T-helper 2 cell treated with Interferon-gamma antibody and Interleukin-4, amounts not matched to agents 5 μg/mL and 100 μg/mL, for 36 hours (primary cell): ENCODE data around the gene POC1A.

Experiments
- DNase-seq: peaks from one replicate; pipeline ENCODE4 v3.0.0; 2021; ENCODE audit warnings: low spot score
- H3K27ac Mint-ChIP-seq: one replicate; pipeline ENCODE4 v1.8.0; 2021; ENCODE audit warnings: mild to moderate bottlenecking, mixed read lengths
- H3K27me3 Mint-ChIP-seq: one replicate; pipeline ENCODE4 v1.8.0; 2021; ENCODE audit warnings: low read depth, mixed read lengths
- H3K36me3 Mint-ChIP-seq: one replicate; pipeline ENCODE4 v1.8.0; 2021; ENCODE audit warnings: low read depth, mixed read lengths
- H3K4me1 Mint-ChIP-seq: one replicate; pipeline ENCODE4 v1.8.0; 2021; ENCODE audit warnings: low read depth, mixed read lengths
- H3K4me3 Mint-ChIP-seq: one replicate; pipeline ENCODE4 v1.8.0; 2022; ENCODE audit warnings: mild to moderate bottlenecking, moderate library complexity, mixed read lengths
- H3K9me3 Mint-ChIP-seq: one replicate; pipeline ENCODE4 v1.8.0; 2021; ENCODE audit warnings: mixed read lengths

The POC1A gene

GRCh38 chr3:52140769-52141168 lies 13.5 kb downstream of the POC1A start:
- Mint-ChIP-seq H3K36me3 (peaks cover 28% of the 10 kb centered on the region), H3K27me3 (no peaks in the 10 kb centered on the region), H3K9me3 (no peaks in the 10 kb centered on the region), H3K27ac (no peak overlapping the region), H3K4me3 (no peak overlapping the region), H3K4me1 (peaks cover 7% of the 10 kb centered on the region)
- no peak for DNase-seq

- H3K27me3 Mint-ChIP-seq, result no peaks in the 10 kb centered on the region
- H3K4me3 Mint-ChIP-seq, result no peak overlapping the region
- no peak overlapping the region for H3K27ac Mint-ChIP-seq
- peaks cover 7% of the 10 kb centered on the region for H3K4me1 Mint-ChIP-seq
- no peak for DNase-seq
- H3K9me3 Mint-ChIP-seq, result no peaks in the 10 kb centered on the region
- H3K36me3 Mint-ChIP-seq, result peaks cover 23% of the 10 kb centered on the region
Observed at GRCh38 chr3:52140000-52140399, 14.2 kb downstream of the POC1A start.

DNA sequence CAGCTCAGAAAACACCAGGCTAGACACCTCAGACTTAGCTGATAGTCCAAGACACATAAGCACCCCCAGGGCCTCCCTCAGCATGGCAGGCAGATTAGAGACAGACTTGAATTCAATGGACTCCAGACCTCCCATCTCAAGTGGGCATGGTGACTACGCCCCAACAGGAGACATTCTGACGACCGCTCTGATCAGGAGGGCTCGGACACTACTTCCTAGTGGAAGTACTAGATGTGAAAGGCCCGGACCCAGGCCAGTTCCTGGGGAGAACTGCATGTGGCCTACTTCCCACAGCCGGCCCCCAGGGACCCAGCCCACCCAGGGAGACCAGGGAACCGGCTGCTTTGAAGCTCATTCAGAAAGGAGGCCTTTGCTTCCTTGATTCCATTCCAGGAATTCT lies 16.9 kb downstream of the POC1A start:
- Mint-ChIP-seq H3K27ac (no peak overlapping the region), H3K9me3 (no peaks in the 10 kb centered on the region), H3K36me3 (peaks cover 17% of the 10 kb centered on the region), H3K4me1 (no peaks in the 10 kb centered on the region), H3K4me3 (no peak overlapping the region), H3K27me3 (no peaks in the 10 kb centered on the region)
- no peak for DNase-seq

GRCh38 chr3:52136513-52136912 lies 17.7 kb downstream of the POC1A start:
- DNase-seq, result no peak
- Mint-ChIP-seq H3K36me3 (peaks cover 17% of the 10 kb centered on the region), H3K27me3 (no peaks in the 10 kb centered on the region), H3K27ac (no peak overlapping the region), H3K4me1 (no peaks in the 10 kb centered on the region), H3K9me3 (no peaks in the 10 kb centered on the region), H3K4me3 (no peak overlapping the region)

- no peaks in the 10 kb centered on the region for H3K9me3 Mint-ChIP-seq
- H3K27me3 Mint-ChIP-seq, result no peaks in the 10 kb centered on the region
- no peak for DNase-seq
- H3K27ac Mint-ChIP-seq, result no peak overlapping the region
- no peaks in the 10 kb centered on the region for H3K4me1 Mint-ChIP-seq
- no peak overlapping the region for H3K4me3 Mint-ChIP-seq
- H3K36me3 Mint-ChIP-seq, result peaks cover 15% of the 10 kb centered on the region
Observed at GRCh38 chr3:52135332-52135731, 18.9 kb downstream of the POC1A start.

DNA sequence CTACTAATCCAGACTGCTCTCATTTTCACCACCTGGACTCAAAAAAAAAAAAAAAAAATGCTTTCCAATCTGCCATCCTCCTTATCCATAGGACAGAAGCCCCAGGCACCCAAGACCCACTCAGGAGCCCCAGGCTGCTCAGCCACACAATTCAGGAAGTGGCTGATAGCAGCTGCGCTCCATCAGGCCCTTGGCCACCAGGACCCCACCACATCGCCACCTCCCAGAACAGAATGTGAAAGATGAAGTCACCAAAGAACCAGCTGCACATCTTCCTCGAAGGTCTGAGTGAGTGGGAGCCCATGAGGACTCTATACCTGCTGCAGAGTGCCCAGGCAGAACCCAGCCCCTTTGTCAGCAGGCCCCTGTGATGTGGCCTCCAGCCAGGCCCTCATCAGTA lies 19.5 kb downstream of the POC1A start:
- H3K27me3 Mint-ChIP-seq, result no peaks in the 10 kb centered on the region
- peaks cover 18% of the 10 kb centered on the region for H3K36me3 Mint-ChIP-seq
- DNase-seq, result no peak
- H3K4me3 Mint-ChIP-seq, result no peak overlapping the region
- no peaks in the 10 kb centered on the region for H3K9me3 Mint-ChIP-seq
- H3K4me1 Mint-ChIP-seq, result no peaks in the 10 kb centered on the region
- H3K27ac Mint-ChIP-seq, result no peak overlapping the region

- no peak overlapping the region for H3K4me3 Mint-ChIP-seq
- no peak overlapping the region for H3K27ac Mint-ChIP-seq
Observed at GRCh38 chr3:52132930-52133329, 21.3 kb downstream of the POC1A start.

DNA sequence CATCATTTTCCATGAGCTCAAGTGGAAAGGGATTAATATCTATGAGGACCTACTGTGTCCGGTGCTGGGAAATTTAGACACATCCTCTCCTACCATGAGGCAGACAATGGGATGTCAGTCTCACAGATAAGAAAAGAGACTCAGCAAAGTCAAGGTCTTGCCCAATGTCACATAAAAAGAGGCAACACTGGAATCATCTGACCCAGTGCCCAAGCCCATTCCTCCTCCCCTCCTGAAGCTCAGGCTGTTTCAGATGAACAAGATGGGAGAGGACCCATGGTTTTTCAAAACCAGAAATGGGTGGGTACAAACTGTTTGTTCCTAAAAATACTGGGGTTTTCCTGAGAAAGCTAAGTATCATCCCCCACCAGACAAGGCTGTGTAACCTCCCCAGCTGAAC lies 22.2 kb downstream of the POC1A start:
- Mint-ChIP-seq H3K27ac (no peak overlapping the region), H3K27me3 (no peaks in the 10 kb centered on the region), H3K4me3 (no peak overlapping the region), H3K9me3 (no peaks in the 10 kb centered on the region), H3K4me1 (no peaks in the 10 kb centered on the region), H3K36me3 (peaks cover 9% of the 10 kb centered on the region)
- no peak for DNase-seq

More at GRCh38 chr3:52132930-52133329, 21.3 kb downstream of the POC1A start:
- H3K27me3 Mint-ChIP-seq, result no peaks in the 10 kb centered on the region
- H3K4me1 Mint-ChIP-seq, result no peaks in the 10 kb centered on the region
- no peaks in the 10 kb centered on the region for H3K9me3 Mint-ChIP-seq
- H3K36me3 Mint-ChIP-seq, result peaks cover 11% of the 10 kb centered on the region
- DNase-seq, result no peak

DNA sequence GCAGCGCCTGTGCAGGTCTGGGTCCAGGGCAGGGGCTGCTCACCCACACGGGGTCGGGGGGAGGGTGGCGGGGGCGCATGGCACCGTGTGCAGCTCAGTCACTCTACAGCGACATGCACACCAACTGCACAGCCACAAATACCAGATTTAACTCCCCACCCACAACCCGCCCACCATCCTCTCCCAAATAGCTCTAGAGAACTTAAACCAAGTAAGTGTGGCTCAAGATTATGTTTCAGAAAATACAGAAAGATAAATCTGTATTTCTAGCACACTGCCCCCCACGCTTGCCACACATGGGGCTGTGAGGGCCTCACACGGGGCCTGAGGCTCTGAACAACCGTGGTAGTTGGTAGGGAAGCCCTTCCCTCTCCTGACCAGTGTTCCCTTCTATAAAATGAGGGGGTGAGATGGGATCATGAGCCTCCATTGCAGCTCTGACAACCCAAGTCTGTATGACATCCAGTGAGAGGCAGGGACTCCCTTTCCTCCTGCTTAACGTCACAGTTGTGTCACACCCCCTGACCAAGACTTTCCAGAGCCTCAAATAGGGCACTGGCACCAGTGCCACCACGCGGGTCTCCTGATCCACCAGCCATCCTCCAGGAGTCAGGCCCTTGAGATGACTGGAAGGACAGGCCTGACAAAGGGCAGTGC lies 23.1 kb downstream of the POC1A start:
- Mint-ChIP-seq H3K9me3 (no peaks in the 10 kb centered on the region), H3K27ac (no peak overlapping the region), H3K4me3 (no peak overlapping the region), H3K4me1 (no peaks in the 10 kb centered on the region), H3K36me3 (peaks cover 9% of the 10 kb centered on the region), H3K27me3 (no peaks in the 10 kb centered on the region)
- DNase-seq, result no peak

GRCh38 chr3:52128118-52128683 lies 26.0 kb downstream of the POC1A start:
- Mint-ChIP-seq H3K36me3 (peaks cover 10% of the 10 kb centered on the region), H3K4me3 (no peak overlapping the region), H3K4me1 (no peaks in the 10 kb centered on the region), H3K27ac (no peak overlapping the region), H3K9me3 (no peaks in the 10 kb centered on the region), H3K27me3 (no peaks in the 10 kb centered on the region)
- no peak for DNase-seq

- H3K36me3 Mint-ChIP-seq, result peaks cover 13% of the 10 kb centered on the region
- H3K4me1 Mint-ChIP-seq, result peaks cover 5% of the 10 kb centered on the region
- H3K27me3 Mint-ChIP-seq, result no peaks in the 10 kb centered on the region
- no peak overlapping the region for H3K27ac Mint-ChIP-seq
- DNase-seq, result no peak
- no peaks in the 10 kb centered on the region for H3K9me3 Mint-ChIP-seq
- no peak overlapping the region for H3K4me3 Mint-ChIP-seq
Observed at GRCh38 chr3:52126500-52126899, 27.7 kb downstream of the POC1A start.

DNA sequence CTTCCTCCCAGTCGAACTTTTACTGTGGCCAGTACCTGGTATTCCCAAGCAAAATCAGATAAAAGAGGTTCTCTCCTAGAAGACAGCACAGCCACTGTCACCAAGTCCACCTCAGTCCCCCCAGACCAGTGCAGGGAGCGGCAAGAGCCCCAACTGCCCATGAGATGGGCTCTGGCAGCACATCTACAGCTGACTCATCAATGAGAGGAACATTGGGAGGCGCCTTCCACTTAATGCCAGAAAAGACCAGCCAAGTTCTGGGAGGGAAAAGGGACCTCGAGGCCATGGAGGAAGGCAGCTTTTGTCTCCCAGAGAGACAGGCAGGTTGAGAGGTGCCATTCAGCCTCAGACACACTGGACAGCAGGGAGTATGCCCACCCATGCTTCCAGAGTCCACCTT lies 28.2 kb downstream of the POC1A start:
- H3K36me3 Mint-ChIP-seq, result peaks cover 11% of the 10 kb centered on the region
- no peak overlapping the region for H3K4me3 Mint-ChIP-seq
- H3K9me3 Mint-ChIP-seq, result no peaks in the 10 kb centered on the region
- H3K4me1 Mint-ChIP-seq, result peaks cover 9% of the 10 kb centered on the region
- no peak for DNase-seq
- H3K27ac Mint-ChIP-seq, result no peak overlapping the region
- no peaks in the 10 kb centered on the region for H3K27me3 Mint-ChIP-seq

GRCh38 chr3:52124766-52125165 lies 29.5 kb downstream of the POC1A start:
- H3K9me3 Mint-ChIP-seq, result no peaks in the 10 kb centered on the region
- no peaks in the 10 kb centered on the region for H3K27me3 Mint-ChIP-seq
- DNase-seq, result no peak
- peaks cover 11% of the 10 kb centered on the region for H3K4me1 Mint-ChIP-seq
- no peak overlapping the region for H3K27ac Mint-ChIP-seq
- H3K4me3 Mint-ChIP-seq, result no peak overlapping the region
- peaks cover 13% of the 10 kb centered on the region for H3K36me3 Mint-ChIP-seq

- Mint-ChIP-seq H3K4me1 (peaks cover 11% of the 10 kb centered on the region), H3K27ac (no peak overlapping the region), H3K9me3 (no peaks in the 10 kb centered on the region), H3K36me3 (peaks cover 18% of the 10 kb centered on the region), H3K4me3 (no peak overlapping the region), H3K27me3 (no peaks in the 10 kb centered on the region)
- DNase-seq, result no peak
Observed at GRCh38 chr3:52124126-52124525, 30.1 kb downstream of the POC1A start.
